GM19099 (cell line): Measurements from ENCODE around the gene VWA3B.

Source experiments
- POLR2A ChIP-seq: IDR thresholded peaks from 3 replicates; pipeline ENCODE4 v1.6.1; 2011; ENCODE audit warnings: low read depth; ENCODE audit not compliant: insufficient read length; ENCODE audit errors: extremely low read depth

VWA3B gene

DNA sequence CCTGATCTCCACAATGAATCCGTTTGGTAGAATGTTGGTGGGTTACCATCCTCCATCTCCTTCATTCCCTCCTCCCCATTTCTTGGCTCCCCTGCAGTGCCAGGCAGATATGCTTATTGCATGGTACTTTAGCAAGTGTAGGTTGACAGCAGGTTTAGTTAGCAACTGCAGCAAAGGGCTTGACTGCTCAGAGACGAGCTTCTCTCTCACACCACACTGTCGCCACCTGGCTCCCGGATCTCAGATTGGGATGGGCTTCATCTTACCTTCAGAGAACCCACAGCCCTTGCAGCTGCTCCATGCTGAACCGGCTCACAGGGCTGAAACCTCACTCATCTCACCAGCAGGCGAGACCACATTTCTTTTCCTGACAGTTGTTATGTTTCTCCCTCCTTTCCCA, 88.8 kb downstream of the VWA3B start:
- no peak for TF ChIP-seq POLR2A

GRCh38 chr2:98177286-98177685, 90.3 kb downstream of the VWA3B start:
- TF ChIP-seq POLR2A: no peak

GRCh38 chr2:98177986-98178385, 91.0 kb downstream of the VWA3B start:
- no peak for TF ChIP-seq POLR2A

GRCh38 chr2:98180456-98180855, 93.5 kb downstream of the VWA3B start:
- no peak for TF ChIP-seq POLR2A

DNA sequence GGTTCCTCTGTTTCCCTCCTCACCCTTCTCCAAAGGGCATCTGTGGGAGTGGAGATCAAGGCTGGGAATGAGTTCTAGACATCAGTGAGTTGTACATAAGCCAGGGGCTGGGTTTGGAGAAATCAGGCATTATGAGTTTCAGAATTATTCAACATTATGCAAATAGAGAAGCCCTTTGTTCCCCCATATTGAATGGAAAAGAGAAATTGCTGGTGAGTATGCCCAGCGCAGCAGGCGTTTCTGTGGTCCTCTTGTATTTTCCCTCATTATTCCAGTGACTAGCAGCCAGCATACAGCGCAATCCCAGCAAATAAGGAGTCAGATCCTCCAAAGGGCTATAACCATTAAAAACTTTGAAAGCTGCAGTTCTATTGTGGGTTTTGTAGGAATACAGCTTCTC, 94.4 kb downstream of the VWA3B start:
- no peak for TF ChIP-seq POLR2A

- no peak for TF ChIP-seq POLR2A
Measured at GRCh38 chr2:98185801-98186200, 98.8 kb downstream of the VWA3B start.

DNA sequence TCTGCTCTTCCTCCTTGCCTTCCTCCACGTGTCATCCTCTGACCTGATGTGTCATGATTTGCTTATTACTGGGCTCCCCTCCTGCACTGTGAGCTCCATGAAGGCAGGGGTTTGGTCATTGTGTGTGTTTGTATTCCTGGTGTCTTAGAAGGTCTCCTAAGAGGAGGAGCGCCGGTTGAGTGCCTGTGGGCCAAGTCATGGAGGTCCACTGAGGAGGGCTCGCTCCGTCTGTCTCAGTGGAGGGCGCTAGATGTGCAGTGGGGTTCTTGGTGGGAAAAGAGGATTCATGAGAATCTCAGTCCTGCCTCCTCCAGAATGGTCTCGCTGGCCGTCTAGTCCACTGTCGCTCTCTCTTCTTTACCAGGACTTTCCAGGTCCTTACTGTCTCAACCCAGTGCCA, 100.2 kb downstream of the VWA3B start:
- TF ChIP-seq POLR2A: no peak

GRCh38 chr2:98188351-98189046, 101.5 kb downstream of the VWA3B start:
- TF ChIP-seq POLR2A: no peak

- no peak for TF ChIP-seq POLR2A
Measured at GRCh38 chr2:98191883-98192282, 104.9 kb downstream of the VWA3B start.

DNA sequence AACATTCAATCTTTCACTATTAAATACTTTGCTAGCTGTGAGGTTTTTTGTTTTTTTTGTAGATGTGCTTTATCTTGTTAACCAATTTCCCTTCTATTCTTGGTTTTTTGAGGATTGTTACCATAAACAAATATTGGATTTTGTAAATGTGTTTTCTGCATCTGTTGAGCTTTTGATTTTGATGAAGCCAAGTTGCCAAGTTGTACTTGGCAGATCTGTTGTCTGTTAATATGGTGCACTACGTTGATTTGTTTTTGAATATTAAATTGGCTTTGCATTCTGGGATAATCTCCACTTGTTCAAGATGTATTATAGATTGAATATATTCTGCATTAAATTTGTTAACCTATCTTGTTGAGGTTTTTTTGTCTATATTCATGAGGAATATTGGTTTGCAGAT, 114.6 kb downstream of the VWA3B start:
- no peak for TF ChIP-seq POLR2A

DNA sequence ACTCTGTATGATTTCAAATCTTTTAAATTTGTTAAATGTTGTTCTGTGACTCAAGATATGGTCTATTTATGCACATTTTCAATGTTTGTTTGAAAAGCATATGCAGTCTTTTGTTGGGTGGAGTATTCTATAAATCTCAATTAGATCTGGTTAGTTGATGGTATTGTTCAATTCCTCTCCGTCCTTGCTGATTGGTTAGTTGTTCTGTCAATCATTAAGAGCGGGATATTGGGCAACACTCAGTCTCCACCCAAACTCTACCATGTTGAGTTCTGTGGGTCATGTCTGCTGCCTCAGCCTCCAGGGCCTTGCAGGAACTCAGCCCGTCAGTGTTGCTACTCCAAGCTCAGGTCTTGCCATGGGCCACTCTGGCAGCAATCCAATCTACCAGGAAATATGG, 118.9 kb downstream of the VWA3B start:
- no peak for TF ChIP-seq POLR2A

GRCh38 chr2:98212092-98213000, 125.4 kb downstream of the VWA3B start:
- no peak for TF ChIP-seq POLR2A

- no peak for TF ChIP-seq POLR2A
Measured at GRCh38 chr2:98216616-98217015, 129.6 kb downstream of the VWA3B start.

DNA sequence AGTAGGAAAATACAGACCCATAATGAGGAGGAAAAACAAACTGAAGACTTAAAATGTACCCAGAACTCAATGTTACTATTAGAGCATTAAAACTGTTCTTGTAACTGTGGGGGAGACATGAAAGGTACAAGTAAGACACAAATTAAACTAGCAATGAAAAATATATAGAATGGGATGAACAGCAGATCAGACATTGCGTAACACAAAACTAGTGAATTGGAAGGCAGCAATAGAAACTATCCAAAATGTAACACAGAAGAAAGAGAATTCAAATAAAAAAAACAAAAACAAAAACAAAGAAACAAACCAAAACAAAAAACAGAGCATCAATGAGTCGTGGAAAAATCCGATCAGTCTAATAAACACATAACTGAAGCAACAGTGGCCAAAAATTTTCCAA, 132.2 kb downstream of the VWA3B start:
- TF ChIP-seq POLR2A: no peak

DNA sequence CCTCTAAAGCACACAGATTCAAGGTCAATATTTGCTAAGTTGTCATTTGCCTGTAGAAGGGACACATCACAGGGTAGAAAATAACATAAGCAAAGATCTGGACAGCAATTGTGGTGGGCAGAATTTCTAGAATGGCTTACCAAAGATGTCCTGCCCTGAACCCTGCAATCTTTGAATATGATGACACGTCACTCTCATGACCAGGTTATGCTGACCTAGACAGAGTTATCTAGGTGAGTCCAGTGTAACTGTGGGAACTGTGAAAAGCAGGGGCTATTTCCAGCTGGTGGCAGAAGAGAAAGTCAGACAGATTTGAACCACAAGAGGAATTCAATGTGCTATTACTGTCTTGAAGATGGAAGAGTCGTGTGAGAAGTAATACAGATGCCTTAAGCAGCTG, 147.0 kb downstream of the VWA3B start:
- no peak for TF ChIP-seq POLR2A

- no peak for TF ChIP-seq POLR2A
Measured at GRCh38 chr2:98234776-98235175, 147.8 kb downstream of the VWA3B start.
